ENCODE measurements around the gene GFOD2.
"Not testable (repeated sequence)": the region's sequence is repeated elsewhere in the genome, so short reads cannot be mapped to it uniquely, and the experiment has no call there.

Gene GFOD2

GRCh38 chr16:67699265-67699664 lies 19.9 kb downstream of the GFOD2 start:
- DNase-seq = no peak

GRCh38 chr16:67697422-67698185 lies 21.5 kb downstream of the GFOD2 start:
- DNase-seq = no peak

- no peak for DNase-seq
Observed at GRCh38 chr16:67694611-67695010, 24.5 kb downstream of the GFOD2 start.

GRCh38 chr16:67693517-67694285 lies 25.4 kb downstream of the GFOD2 start:
- not testable (repeated sequence) for DNase-seq

GRCh38 chr16:67685388-67686112 lies 33.6 kb downstream of the GFOD2 start:
- DNase-seq = no peak

- DNase-seq = no peak
Observed at GRCh38 chr16:67683767-67684166, 35.3 kb downstream of the GFOD2 start.

- no peak for DNase-seq
Observed at GRCh38 chr16:67679935-67680897, 38.9 kb downstream of the GFOD2 start.

GRCh38 chr16:67678354-67679023 lies 40.6 kb downstream of the GFOD2 start:
- no peak for DNase-seq

- DNase-seq = no peak
Observed at GRCh38 chr16:67677712-67678111, 41.4 kb downstream of the GFOD2 start.

GRCh38 chr16:67676939-67677338 lies 42.2 kb downstream of the GFOD2 start:
- no peak for DNase-seq

GRCh38 chr16:67676516-67676915 lies 42.6 kb downstream of the GFOD2 start:
- no peak for DNase-seq

- DNase-seq = no peak
Observed at GRCh38 chr16:67675999-67676398, 43.1 kb downstream of the GFOD2 start.

GRCh38 chr16:67675579-67675935 lies 43.6 kb downstream of the GFOD2 start:
- DNase-seq = no peak

- no peak for DNase-seq
Observed at GRCh38 chr16:67674851-67675578, 44.1 kb downstream of the GFOD2 start.

GRCh38 chr16:67673712-67674580 lies 45.2 kb downstream of the GFOD2 start:
- DNase-seq = no peak

GRCh38 chr16:67672739-67673662 lies 46.1 kb downstream of the GFOD2 start:
- peak in 1 of 4 experiments; percentile 14 for DNase-seq

GRCh38 chr16:67672306-67672705 lies 46.8 kb downstream of the GFOD2 start:
- DNase-seq = no peak

GRCh38 chr16:67669499-67670101 lies 49.5 kb downstream of the GFOD2 start:
- no peak for DNase-seq
